Transverse colon (tissue), 4 donors: Measurements from ENCODE around the gene FBN3.

Experiments
- POLR2A ChIP-seq: fragments of 450-650 bp; IDR thresholded peaks from one replicate; pipeline ENCODE4 v1.6.1; 2016; ENCODE audit warnings: antibody characterized with exemption, mild to moderate bottlenecking, moderate library complexity
- POLR2AphosphoS5 ChIP-seq, 3 donors: sonication (generic); formaldehyde crosslinking; IDR thresholded peaks; one replicate each; pipeline ENCODE4 v1.6.1; 2016; ENCODE audit warnings: antibody characterized with exemption in 3 of 3
- TF ChIP-seq, protein P1 (sequence below), 5 experiments: fragments of 200-600 bp in 3 of 5; fragments of 450-650 bp in 2 of 5; sonication (generic) in 3 of 5; IDR thresholded peaks; 1 replicate in 2 of 5; 2 replicates in 3 of 5; pipeline ENCODE4 v1.5.1; 2016 to 2017; ENCODE audit warnings: antibody characterized with exemption in 5 of 5, inconsistent platforms in 3 of 5, mild to moderate bottlenecking in 2 of 5, moderate library complexity in 1 of 5

DNA sequence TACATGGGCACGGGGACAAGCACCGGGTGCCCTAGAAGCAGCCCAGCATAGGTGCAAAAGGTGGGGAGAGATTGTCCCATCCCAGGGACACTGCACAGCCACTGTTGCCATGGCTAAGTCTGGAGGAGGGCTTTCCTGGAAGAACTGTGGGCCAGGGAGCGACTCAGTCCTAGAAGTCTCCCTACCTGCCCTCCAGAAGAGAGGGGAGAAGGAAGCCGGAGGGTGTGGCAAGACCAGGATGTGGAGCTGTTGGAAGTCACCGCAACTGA, 2.3 kb upstream of the FBN3 start:
- TF ChIP-seq POLR2AphosphoS5 (IDR thresholded peaks at IDR 0.05) (no peak), POLR2A (no peak)
- TF ChIP-seq, protein P1, sequence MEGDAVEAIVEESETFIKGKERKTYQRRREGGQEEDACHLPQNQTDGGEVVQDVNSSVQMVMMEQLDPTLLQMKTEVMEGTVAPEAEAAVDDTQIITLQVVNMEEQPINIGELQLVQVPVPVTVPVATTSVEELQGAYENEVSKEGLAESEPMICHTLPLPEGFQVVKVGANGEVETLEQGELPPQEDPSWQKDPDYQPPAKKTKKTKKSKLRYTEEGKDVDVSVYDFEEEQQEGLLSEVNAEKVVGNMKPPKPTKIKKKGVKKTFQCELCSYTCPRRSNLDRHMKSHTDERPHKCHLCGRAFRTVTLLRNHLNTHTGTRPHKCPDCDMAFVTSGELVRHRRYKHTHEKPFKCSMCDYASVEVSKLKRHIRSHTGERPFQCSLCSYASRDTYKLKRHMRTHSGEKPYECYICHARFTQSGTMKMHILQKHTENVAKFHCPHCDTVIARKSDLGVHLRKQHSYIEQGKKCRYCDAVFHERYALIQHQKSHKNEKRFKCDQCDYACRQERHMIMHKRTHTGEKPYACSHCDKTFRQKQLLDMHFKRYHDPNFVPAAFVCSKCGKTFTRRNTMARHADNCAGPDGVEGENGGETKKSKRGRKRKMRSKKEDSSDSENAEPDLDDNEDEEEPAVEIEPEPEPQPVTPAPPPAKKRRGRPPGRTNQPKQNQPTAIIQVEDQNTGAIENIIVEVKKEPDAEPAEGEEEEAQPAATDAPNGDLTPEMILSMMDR (IDR thresholded peaks at IDR 0.05): no peak
